ENCODE results near the gene PODN. TPM values are rescaled to one million over a fixed set of nuclear protein-coding genes. Genes with fewer than 3 reads are reported as not detected.

The PODN gene
- total and polyA plus RNA-seq, 12 donors = 0.78 to 45.4 (median 16.0) TPM

DNA sequence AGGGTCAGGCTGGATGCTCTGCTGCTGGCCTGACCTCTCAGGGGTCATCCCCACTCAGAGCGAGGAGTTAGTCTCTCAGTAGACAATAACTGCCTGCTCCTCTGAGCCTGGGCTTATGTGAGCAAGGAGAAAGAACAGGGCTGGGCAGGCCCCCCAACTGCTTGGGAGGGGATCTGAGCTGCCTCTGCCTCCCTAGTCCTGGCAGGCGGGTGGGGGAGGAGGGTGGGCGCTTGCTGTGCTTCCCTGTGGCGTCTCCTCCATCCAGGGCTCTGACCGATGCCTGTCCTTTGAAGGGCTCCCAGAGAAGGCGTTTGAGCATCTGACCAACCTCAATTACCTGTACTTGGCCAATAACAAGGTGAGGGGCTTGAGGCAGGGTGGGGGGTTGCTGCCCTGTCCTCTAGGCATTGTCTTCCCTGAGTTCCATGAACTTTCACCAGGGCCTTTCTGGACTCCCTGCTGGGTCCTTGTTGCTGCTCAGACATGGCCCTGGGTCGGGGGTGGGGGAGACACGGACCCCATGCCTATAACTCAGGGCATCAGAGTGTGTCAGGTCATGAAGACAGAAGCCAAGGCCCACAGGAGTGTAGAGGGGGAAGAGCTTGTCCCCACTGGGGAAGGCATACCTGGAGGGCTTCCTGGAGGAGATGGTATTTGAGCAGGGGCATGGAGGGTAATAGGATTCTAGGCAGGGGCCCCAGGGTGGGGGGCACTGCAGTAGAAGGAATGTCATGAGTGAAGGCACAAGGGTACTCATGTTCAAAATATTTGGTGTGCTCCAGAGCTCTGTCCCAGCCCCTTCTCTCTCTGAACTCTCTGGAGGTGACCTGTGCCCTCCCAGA is 12.5 kb downstream of the PODN start:
- intact Hi-C loops (cut with DNase I) = no loop called here
- WGBS, 4 donors = 75 to 85% (median 79%) methylated on average over 7 to 8 of the region's 8 CpGs
- H3K27ac ChIP-seq = no peak overlapping the region

DNA sequence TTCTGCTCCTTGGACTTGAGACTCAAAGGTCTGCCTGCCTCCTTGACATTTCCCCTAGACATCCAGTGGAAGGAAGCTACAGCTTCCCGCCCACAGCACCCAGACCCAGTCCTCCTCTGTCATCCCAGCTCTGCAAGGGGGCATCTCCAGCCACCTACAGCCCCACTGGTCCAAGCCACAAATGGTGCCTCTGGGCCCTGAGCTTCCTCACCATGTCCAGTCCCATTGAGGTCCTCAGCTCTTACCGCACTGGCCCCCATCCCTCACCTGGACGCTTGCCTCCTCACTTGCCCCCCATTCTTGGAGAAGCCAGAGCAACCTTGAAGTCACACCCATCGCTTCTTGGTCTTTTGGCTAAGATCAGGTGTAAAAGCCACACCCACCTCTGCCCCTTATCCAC is 13.2 kb downstream of the PODN start:
- WGBS, 4 donors = 95 to 96% (median 96%) methylated on average over 4 of the region's 4 CpGs
- H3K36me3 ChIP-seq (replicated peaks in 1 of 2) = no peaks in the 10 kb centered on the region
- intact Hi-C loops (cut with DNase I) = no loop called here

More for the DNA sequence above, 12.5 kb downstream of the PODN start:
- Histone ChIP-seq H3K4me3 (no peak overlapping the region), H3K27me3 (no peaks in the 10 kb centered on the region), H3K9me3 (replicated peaks in 1 of 3) (no peaks in the 10 kb centered on the region), H3K36me3 (replicated peaks in 1 of 2) (no peaks in the 10 kb centered on the region), H3K4me1 (replicated peaks in 1 of 2) (no peaks in the 10 kb centered on the region)
- TF ChIP-seq POLR2A (IDR thresholded peaks at IDR 0.05) (no peak), CTCF (IDR thresholded peaks at IDR 0.05) (no peak)
- DNase-seq = peak in 1 of 7 donors; percentile 3

GRCh38 chr1:53075761-53076163 is 13.7 kb downstream of the PODN start:
- Histone ChIP-seq H3K27me3 (no peaks in the 10 kb centered on the region), H3K9me3 (replicated peaks in 1 of 3) (no peaks in the 10 kb centered on the region), H3K36me3 (replicated peaks in 1 of 2) (no peaks in the 10 kb centered on the region), H3K4me3 (no peak overlapping the region), H3K27ac (no peak overlapping the region), H3K4me1 (replicated peaks in 1 of 2) (no peaks in the 10 kb centered on the region)
- WGBS, 4 donors = 54 to 70% (median 61%) methylated on average over 8 of the region's 8 CpGs
- TF ChIP-seq POLR2A (IDR thresholded peaks at IDR 0.05) (no peak), CTCF (IDR thresholded peaks at IDR 0.05) (no peak)
- DNase-seq = no peak
- intact Hi-C loops (cut with DNase I) = no loop called here

More for the DNA sequence above, 13.2 kb downstream of the PODN start:
- Histone ChIP-seq H3K27ac (no peak overlapping the region), H3K9me3 (replicated peaks in 1 of 3) (no peaks in the 10 kb centered on the region), H3K4me3 (no peak overlapping the region), H3K27me3 (no peaks in the 10 kb centered on the region), H3K4me1 (replicated peaks in 1 of 2) (no peaks in the 10 kb centered on the region)
- peak in 2 of 7 donors; percentile 3 to 6 for DNase-seq
- no peak for TF ChIP-seq POLR2A (IDR thresholded peaks at IDR 0.05)
- no peak for TF ChIP-seq CTCF (IDR thresholded peaks at IDR 0.05)

- WGBS, 4 donors = 91 to 95% (median 94%) methylated on average over 3 to 9 of the region's 9 CpGs
- intact Hi-C loops (cut with DNase I) = no loop called here
- no peaks in the 10 kb centered on the region for H3K36me3 ChIP-seq (replicated peaks in 1 of 2)
- TF ChIP-seq POLR2A (IDR thresholded peaks at IDR 0.05) (no peak), CTCF (IDR thresholded peaks at IDR 0.05) (no peak)
- H3K9me3 ChIP-seq (replicated peaks in 1 of 3) = no peaks in the 10 kb centered on the region
- H3K27me3 ChIP-seq = no peaks in the 10 kb centered on the region
- H3K4me3 ChIP-seq = no peak overlapping the region
- no peak overlapping the region for H3K27ac ChIP-seq
- no peak for DNase-seq
- H3K4me1 ChIP-seq (replicated peaks in 1 of 2) = no peaks in the 10 kb centered on the region
Observed at GRCh38 chr1:53076165-53076564, 14.2 kb downstream of the PODN start.
